Body of pancreas (tissue), 4 donors: ENCODE data around the gene AKT1S1. TPM values are rescaled to one million over a fixed set of nuclear protein-coding genes. Genes with fewer than 3 reads are reported as not detected.

ENCODE experiments used
- ATAC-seq: fragments of 150-250 bp; one replicate; pipeline ENCODE4 v1.9.1; 2016
- DNase-seq, 4 donors: peaks; one replicate each; pipeline ENCODE4 v3.0.0-alpha.2; 2019
- H3K27ac ChIP-seq, 4 donors: fragments of 200-600 bp; sonication (generic); 1 replicate in 3 of 4; 2 replicates in 1 of 4; pipeline versions ENCODE4 v1.5.1 to v1.6.1; 2016 to 2019; ENCODE audit warnings: mild to moderate bottlenecking in 1 of 4, mixed read lengths in 1 of 4, moderate library complexity in 1 of 4
- H3K27me3 ChIP-seq, 2 donors: fragments of 200-600 bp; sonication (generic); one replicate each; pipeline ENCODE4 v1.6.0; 2016; ENCODE audit warnings: mild to moderate bottlenecking in 1 of 2
- H3K36me3 ChIP-seq, 2 donors: fragments of 200-600 bp; sonication (generic); replicated peaks in 1 of 2; 2 replicates each; pipeline ENCODE4 v1.5.1; 2016; ENCODE audit warnings: low read depth in 2 of 2; ENCODE audit not compliant: insufficient read depth in 1 of 2
- H3K4me1 ChIP-seq: fragments of 200-600 bp; sonication (generic); one replicate; pipeline ENCODE4 v1.6.0; 2016
- H3K4me3 ChIP-seq, 2 donors: fragments of 200-600 bp; sonication (generic); 1 replicate in 1 of 2; 2 replicates in 1 of 2; pipeline ENCODE4 v1.5.1; 2016 to 2019
- H3K9me3 ChIP-seq, 3 donors: fragments of 200-600 bp; sonication (generic); 1 replicate in 2 of 3; 2 replicates in 1 of 3; pipeline ENCODE4 v1.5.1; 2016
- CTCF ChIP-seq, 7 experiments: fragments of 450-650 bp in 4 of 7; fragments of 200-600 bp in 3 of 7; sonication (generic) in 3 of 7; IDR thresholded peaks; one replicate each; pipeline ENCODE4 v1.5.1; 2016 to 2019; ENCODE audit warnings: antibody characterized with exemption in 7 of 7
- POLR2A ChIP-seq, 3 donors: fragments of 450-650 bp; IDR thresholded peaks; one replicate each; pipeline ENCODE4 v1.6.1; 2016; ENCODE audit warnings: antibody characterized with exemption in 3 of 3, mild to moderate bottlenecking in 2 of 3
- WGBS, 2 donors: methylation state at CpG; one replicate each; pipeline ENCODE4 v1.1.5; 2017; 5-methylcytosine and 5-hydroxymethylcytosine counted together
- intact Hi-C: fragments of 100-400 bp; cut with DNase I; formaldehyde crosslinking; loops from one replicate; pipeline ENCODE4 v1.15.1; 2023
- total RNA-seq, 2 donors: library from RNA; depleted of rRNA; stranded (reverse); fragments of >200 nt; gene quantifications; one replicate each; pipeline ENCODE4 v1.1.0, GENCODE V29; 2016

AKT1S1 gene
- total RNA-seq, 2 donors from 2014 or later = 7.5 to 20.1 TPM

DNA sequence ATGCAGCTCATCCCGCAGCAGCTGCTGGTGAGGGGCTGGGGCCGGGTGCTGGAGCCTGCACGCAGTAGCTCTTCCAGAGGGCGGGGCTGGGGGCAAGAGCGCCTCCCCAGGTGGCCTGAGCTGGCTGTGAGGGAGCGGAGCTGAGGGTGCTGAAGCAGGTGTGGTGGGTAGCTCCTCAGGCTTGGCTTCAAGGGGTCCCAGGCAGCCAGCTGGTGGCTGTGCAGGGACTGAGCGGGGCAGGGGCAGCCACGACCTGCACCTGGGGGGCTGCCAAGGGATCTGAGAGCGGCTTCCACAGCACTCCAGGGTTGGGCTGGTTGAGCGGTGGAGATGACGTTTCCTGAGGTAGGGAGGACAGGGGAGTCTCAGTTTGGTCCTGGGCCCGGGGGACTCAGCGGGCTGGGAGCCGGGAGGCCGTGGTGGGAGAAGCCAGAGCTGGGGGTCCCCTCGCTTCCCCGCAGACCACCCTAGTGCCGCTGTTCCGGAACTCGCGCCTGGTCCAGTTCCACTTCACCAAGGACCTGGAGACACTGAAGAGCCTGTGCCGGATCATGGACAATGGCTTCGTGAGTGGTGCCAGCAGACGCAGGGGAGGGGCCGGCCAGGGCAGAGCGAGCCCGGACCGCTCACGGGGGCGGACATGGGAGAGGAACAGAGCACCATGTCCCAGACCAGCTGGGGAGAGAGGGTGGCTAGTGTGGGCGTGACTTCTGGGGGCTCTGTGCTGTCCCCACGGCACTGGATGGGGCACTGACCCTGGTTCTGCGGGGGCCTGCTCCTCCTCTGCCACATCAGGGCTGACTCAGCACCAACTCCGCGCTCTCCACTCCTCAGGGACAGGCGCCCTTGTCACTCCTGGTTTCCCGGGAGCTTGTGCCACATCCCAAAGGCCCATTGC, 18.8 kb downstream of the AKT1S1 start:
- Histone ChIP-seq H3K9me3 (no peaks in the 10 kb centered on the region), H3K27ac (no peak overlapping the region), H3K4me1 (peaks cover 12% of the 10 kb centered on the region), H3K27me3 (no peaks in the 10 kb centered on the region), H3K36me3 (peaks cover 13 to 20% of the 10 kb centered on the region in 2 donors), H3K4me3 (no peak overlapping the region)
- DNase-seq (no peak), ATAC-seq (no peak)
- 91 to 96% methylated on average over 18 to 37 of the region's 37 CpGs for WGBS, 2 donors
- TF ChIP-seq POLR2A (IDR thresholded peaks at IDR 0.05) (peak in 1 of 3 donors; percentile 5), CTCF (IDR thresholded peaks at IDR 0.05) (no peak)
- intact Hi-C loops = no loop called here

GRCh38 chr19:49857838-49858087, 19.4 kb downstream of the AKT1S1 start:
- H3K4me3 ChIP-seq = no peak overlapping the region

GRCh38 chr19:49857061-49857837, 19.9 kb downstream of the AKT1S1 start:
- DNase-seq (peak in 1 of 4 donors; percentile 6), ATAC-seq (no peak)
- peaks cover 23% of the 10 kb centered on the region for H3K4me1 ChIP-seq
- no peaks in the 10 kb centered on the region for H3K27me3 ChIP-seq
- no peaks in the 10 kb centered on the region for H3K9me3 ChIP-seq
- H3K4me3 ChIP-seq = no peak overlapping the region
- intact Hi-C loops = no loop called here
- H3K36me3 ChIP-seq = peaks cover 13 to 20% of the 10 kb centered on the region in 2 donors
- H3K27ac ChIP-seq = no peak overlapping the region
- TF ChIP-seq POLR2A (IDR thresholded peaks at IDR 0.05) (no peak), CTCF (IDR thresholded peaks at IDR 0.05) (no peak)
- WGBS, 2 donors = 91 to 93% methylated on average over 25 to 26 of the region's 26 CpGs

More at GRCh38 chr19:49857838-49858087, 19.4 kb downstream of the AKT1S1 start:
- ATAC-seq = no peak
- H3K36me3 ChIP-seq = peaks cover 13 to 20% of the 10 kb centered on the region in 2 donors
- no peaks in the 10 kb centered on the region for H3K9me3 ChIP-seq
- H3K27ac ChIP-seq = no peak overlapping the region
- H3K4me1 ChIP-seq = peaks cover 18% of the 10 kb centered on the region
- no peaks in the 10 kb centered on the region for H3K27me3 ChIP-seq
- TF ChIP-seq POLR2A (IDR thresholded peaks at IDR 0.05) (no peak), CTCF (IDR thresholded peaks at IDR 0.05) (no peak)
- no peak for DNase-seq
- intact Hi-C loops = no loop called here
- WGBS, 2 donors = 93% methylated on average over 5 of the region's 5 CpGs; no CpG with 5 or more reads in 1 of the 2 donors

DNA sequence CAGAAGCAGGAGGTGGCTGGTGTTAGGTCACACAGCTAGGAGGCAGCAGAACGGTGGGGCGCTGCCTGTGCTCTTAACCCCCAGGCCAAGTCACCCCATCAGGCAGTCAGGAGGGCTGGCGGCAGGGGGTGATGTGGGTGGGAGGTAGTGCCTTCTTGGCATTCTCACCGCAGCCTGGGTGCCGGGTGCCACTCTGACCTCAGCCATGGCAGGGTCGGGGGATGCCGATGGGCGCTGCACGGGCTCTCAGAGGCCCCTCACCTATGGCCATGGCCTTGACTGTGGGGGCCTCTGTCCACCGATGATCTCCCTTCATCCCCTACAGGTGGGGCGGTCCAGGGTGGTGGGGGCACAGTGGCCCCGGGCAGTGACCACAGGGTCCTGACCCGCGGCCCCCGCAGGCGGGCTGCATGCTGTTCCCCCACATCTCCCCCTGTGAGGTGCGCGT, 20.6 kb downstream of the AKT1S1 start:
- DNase-seq (no peak), ATAC-seq (no peak)
- intact Hi-C loops = no loop called here
- H3K27ac ChIP-seq = no peak overlapping the region
- no peaks in the 10 kb centered on the region for H3K27me3 ChIP-seq
- TF ChIP-seq POLR2A (IDR thresholded peaks at IDR 0.05) = no peak
- no peak for TF ChIP-seq CTCF (IDR thresholded peaks at IDR 0.05)
- H3K4me3 ChIP-seq = no peak overlapping the region
- H3K4me1 ChIP-seq = peaks cover 28% of the 10 kb centered on the region
- WGBS, 2 donors = 86 to 100% methylated on average over 5 to 15 of the region's 18 CpGs
- peaks cover 13 to 20% of the 10 kb centered on the region in 2 donors for H3K36me3 ChIP-seq
- H3K9me3 ChIP-seq = no peaks in the 10 kb centered on the region
